GM21528 (cell line): Measurements from ENCODE around the gene PRKG2.

ENCODE experiments used
- ATAC-seq: cut with Tn5 transposase; IDR thresholded peaks from one replicate; pipeline ENCODE4 v1.9.1; 2021; ENCODE audit warnings: mild to moderate bottlenecking, moderate library complexity; ENCODE audit not compliant: unreplicated experiment, low FRiP score

PRKG2 gene

DNA sequence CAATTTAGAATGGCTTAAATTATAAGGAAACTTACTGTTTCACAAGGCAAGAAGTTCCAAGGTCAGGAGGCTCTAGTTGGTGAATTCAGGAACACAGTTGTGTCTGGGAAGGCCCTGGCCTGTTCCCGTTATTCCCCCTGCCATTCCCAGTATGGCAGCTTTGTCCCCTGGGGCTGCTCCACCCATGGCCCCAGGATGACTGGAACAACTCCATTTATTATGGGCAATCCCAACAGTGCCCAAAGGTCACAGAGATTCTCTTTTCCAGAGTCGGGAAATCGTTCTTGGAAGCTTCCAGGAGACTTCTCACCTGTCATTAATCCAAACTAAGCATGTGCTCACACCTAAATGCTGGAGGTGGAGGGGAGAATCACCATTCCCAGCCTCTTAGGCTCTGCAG, 2.8 kb upstream of the PRKG2 start:
- ATAC-seq, result no peak

GRCh38 chr4:81215931-81216330, 909 bp upstream of the PRKG2 start:
- no peak for ATAC-seq

- no peak for ATAC-seq
These were observed 710 bp downstream of the PRKG2 start for GRCh38 chr4:81214144-81214880.

- no peak for ATAC-seq
These were observed 1.4 kb downstream of the PRKG2 start for GRCh38 chr4:81213671-81214070.

DNA sequence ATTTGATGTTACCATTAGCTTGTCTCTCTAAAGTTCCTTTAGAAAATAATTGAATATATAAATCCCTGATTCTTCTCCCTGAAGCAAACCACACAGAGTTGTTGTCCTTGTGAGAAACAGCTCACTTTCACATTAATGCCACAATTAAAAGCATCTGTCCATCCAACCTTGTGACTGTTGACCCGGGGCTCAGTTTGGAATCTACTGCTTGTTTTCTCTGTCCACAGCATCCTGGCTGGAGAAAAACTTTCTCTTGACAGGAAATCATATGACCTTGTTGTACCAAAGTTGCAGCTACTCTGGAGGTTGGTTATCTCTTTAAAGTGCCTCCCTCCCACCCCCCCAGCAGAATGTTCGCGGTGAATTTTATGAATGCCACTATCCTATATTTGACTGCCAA, 3.1 kb downstream of the PRKG2 start:
- no peak for ATAC-seq

DNA sequence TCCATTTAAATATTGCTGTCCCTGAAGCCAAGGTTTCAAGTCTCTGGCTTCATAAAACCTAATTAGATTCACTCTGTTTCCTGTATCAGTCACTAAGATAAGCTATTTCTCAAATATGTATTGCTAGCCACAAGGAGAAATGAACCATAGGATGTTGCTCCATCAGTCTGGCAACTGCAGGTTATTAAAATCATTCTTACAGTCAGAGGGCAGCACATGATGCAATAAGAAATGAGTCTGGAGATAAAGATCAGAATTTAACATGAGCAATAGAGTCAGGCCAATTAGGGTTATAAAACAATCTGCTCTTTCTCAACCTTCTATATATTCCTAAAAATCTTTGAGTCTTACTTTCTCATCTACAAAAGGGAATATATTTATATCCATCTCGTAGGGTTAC, 7.2 kb downstream of the PRKG2 start:
- no peak for ATAC-seq

DNA sequence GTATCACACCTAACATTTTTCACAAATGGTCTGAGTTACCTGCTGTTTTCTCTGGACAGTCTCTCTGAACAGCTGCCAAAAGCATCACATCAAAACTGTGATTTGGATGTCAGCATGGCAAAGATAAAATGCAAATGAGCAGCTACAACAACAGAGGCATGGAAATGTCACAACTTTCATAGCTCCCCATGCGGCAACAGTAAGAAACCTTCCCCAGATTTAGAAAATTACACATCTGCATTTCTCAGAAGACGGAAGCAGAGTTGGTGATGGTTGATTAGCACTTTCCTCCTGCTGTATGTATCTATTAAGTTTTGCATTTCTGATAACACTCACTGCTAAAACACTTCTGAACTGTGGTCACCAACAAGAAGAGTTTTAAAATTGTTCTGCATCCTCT, 9.7 kb downstream of the PRKG2 start:
- no peak for ATAC-seq

DNA sequence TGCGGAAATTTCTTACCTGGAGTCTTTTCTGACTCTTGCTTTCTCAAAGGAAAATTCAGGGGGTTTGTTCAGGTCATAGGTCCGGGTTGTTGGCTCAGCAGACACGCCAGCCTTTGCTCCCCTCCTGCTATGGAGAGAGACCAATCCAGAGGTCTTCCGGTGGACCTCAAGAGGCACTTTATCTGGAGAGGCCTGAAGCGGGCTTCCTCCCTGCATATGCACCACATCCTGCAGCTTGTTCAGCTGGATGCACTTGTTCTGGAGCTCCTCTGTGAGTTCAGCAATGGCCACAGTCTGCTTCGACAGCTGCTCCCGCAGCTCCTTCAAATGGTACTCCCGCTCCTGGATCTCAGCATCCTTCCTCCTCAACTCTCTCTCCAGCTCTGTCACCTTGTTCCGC, 10.5 kb downstream of the PRKG2 start:
- no peak for ATAC-seq

- ATAC-seq, result no peak
These were observed 15.2 kb downstream of the PRKG2 start for GRCh38 chr4:81199831-81200230.

GRCh38 chr4:81198609-81199008, 16.4 kb downstream of the PRKG2 start:
- no peak for ATAC-seq

DNA sequence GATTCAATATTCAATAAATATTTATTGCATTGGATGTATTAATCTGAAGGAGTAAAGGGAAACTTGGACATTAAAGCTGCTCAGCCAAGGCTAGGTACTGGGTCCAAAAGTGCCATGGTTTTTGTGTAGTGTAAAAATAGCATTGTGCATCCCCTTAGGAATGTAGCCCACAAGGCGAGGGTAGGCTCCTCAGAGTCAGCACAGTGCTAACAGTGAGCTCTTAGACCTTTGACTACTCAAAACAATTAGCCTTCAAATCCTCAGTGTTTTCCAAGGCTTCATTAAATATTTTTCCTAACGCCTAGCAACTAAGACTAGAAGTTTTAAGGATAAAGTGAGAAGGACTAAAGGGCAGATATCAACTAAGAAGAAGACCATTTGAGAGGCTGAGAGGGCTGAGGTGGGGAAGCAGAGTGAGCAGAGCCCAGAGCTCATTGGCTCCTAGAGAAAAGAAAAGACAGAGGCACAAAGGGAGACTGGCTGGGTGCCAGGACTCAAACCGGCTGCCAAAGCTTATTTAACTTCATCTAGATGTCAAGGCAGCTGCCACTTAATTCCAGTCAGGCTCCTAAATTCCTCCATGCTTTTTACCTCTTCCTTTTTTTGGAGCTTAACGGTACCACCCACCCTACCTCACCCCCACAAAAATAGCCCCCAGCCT, 17.0 kb downstream of the PRKG2 start:
- no peak for ATAC-seq

DNA sequence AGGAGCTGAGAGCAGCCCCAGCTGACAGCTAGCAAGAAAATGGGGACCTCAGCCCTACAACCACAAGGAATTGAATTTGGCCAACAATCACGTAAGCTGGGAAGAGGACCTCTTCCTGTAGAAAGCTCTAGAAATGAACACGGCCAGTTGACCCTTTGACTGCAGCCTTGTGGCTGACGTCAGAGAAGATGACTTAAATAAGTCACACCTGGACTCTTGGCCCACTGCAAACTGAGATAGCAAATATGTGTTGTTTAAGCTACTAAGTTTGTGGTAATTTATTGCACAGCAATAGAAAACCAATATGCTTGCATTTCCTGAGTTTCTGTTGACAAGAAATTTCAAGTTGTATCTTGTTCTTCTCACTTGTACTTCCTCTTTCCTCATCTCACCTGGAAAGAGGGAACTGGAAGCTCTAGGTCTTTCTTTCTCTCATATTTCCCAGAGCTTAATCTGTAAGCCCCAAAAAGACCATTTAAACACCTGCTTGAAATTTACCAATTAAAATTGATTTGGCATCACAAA, 18.8 kb downstream of the PRKG2 start:
- ATAC-seq, result no peak

DNA sequence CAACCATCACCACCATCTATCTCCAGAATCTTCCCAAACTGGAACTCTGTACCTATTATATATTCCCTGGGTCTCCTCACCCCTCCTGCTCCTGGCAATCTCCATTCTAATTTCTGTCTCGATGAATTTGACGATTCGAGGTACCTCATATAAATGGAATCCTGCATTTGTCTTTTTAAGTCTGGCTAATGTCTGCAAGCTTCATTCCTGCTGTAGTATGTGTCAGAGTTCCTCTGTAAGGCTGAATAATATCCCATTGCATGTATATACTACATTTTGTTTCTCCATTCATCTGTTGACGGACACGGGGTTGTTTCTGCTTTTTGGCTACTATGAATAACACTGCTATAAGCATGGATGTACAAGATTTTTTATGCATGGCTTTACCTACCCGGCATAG, 19.5 kb downstream of the PRKG2 start:
- no peak for ATAC-seq

DNA sequence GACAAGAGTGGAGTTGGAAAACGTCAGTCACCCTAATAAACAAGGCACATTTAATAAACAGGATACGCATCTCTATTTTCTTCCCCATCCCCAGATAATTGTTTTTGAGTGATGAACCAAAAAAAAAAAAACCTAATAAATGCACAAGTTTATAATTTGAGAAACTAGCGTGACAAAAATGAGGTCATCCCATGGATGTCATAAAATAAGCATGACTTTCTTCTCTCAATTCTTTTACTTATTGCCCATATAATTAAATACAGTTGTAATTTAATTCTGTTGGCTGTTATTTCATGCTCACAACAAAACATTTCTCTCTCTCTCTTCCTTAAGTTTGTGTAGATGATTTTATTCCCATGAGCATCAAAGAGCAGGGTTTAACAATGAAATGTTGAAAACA, 20.7 kb downstream of the PRKG2 start:
- ATAC-seq, result no peak

DNA sequence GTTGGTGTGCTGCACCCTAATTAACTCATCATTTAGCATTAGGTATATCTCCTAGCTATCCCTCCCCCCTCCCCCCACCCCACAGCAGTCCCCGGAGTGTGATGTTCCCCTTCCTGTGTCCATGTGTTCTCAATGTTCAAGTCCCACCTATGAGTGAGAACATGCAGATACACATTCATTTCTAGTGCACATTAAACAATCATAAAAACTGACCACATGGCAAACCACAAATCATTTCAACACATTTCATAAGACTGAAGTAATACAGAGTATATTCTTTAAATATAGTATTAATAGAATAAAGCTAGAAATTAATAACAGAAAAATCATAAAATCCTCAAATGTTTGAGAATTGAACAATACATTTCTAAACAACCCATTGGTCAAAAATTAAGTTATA, 34.1 kb downstream of the PRKG2 start:
- no peak for ATAC-seq

DNA sequence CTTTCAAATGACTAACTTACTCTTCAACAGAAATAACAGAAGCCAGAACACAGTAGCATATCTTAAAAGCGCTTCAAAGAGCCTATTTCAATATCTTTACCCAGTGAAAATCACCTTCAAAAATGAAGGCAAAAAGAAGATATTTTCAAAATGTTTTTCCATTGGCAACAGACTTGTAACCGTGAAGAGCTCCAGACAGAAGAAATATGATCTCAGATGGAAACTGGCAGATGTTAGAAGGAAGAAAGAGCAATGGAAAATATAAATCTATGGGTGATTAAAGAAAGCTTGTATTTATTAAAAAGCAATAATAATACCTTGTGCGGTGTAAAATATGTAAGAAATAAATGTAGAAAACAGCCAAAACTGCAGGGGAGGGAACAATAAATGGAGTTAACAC, 35.7 kb downstream of the PRKG2 start:
- no peak for ATAC-seq

- no peak for ATAC-seq
These were observed 41.8 kb downstream of the PRKG2 start for GRCh38 chr4:81173213-81173612.

DNA sequence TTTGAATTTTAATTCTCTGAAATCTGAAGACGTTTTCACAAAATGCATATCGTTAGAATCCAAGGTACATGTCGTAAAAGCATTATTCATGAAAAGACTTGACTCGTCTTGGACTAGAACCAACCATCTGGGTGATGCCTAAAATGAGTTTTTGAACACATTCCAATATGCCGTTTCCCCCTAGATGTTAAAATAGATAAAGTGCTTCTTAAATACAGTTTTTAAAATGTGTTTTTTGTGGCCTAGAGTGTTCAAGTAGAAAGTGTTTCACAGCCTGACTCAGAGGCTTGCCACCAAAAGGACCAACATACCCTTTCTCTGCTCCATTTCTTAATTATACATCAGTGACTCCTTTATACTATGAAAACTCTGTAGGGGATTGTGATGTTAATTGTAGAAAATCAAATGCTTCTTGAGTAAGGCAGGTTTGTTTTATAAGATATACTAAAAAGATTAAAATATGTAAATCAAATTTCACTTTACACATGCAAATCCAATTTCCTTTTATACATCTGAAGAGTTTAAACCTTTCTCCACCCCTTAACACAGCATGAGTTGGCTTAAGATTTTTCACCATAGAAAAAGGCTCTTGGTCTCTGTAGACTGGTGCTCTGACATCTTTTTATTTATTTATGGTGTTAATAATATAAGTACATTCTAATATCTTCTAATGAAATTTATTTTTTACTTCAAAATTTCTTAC, 48.4 kb downstream of the PRKG2 start:
- no peak for ATAC-seq

- no peak for ATAC-seq
These were observed 49.1 kb downstream of the PRKG2 start for GRCh38 chr4:81165861-81166430.

DNA sequence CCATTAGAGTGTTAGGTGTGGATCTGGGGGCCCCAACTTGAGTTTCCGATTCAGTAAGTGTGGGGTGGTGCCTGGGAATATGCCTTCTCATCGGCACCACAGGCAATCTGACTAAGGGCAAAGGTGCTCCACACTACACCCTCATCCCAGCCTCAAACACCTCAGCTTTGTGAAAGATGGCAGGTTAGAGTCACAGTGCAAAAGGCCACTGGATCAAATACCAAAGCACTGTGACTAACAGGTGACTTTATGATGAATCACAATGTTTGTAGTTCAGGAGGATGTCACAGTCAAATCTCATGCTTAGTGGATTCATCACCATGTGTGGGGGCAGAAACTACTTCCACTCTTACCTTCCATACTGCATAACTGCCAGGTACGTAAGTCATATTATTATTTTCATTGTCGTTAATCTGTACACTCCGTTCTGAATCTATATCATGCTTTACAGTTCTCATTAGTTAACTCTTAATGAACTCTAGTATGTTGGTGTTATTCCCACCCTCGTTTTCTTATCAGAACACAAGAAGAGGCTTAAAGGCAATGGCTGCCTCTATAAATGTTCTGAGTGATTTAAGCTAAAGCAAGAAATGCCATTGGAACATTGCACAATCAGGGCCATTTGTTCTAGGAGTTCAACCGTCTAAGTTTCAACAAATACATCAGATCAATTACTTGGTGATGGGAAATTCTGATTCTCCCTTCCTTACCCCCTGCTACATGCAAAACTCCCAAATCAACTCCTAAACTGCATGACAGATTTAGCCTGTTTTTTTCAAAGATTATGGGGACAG, 50.2 kb downstream of the PRKG2 start:
- no peak for ATAC-seq
